GM12872 (cell line): ENCODE measurements around the gene MYH14.

Experiments
- TF ChIP-seq, protein P1 (sequence below): IDR thresholded peaks from 3 replicates; pipeline ENCODE4 v1.5.1; 2011; ENCODE audit warnings: low read depth, mild to moderate bottlenecking, low read length, moderate library complexity; ENCODE audit not compliant: insufficient read depth

Gene MYH14

DNA sequence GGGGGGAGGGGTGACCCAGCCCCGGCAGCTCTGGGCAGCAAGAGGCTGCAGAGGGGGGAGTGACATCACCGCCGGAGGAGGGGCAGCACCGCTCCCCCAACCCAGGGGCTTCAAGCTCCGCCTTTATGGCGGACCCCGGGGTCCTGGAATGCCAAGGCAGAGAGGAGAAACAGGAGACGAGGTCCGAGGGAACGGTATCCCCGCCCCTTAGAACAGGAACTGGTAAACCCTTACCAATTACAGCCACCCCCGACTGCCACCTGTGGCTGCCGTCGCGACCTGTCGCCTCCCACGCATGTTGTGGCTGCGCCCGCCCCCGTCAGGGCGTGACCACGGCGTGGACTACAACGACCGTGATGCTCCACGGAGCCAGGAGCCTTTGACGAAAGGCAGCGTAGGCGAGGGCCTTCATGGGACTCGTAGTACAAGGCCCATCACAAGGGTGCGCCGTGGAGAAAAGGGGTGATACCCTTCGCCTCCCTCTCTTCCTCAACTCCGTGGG, 129.9 kb downstream of the MYH14 start:
- TF ChIP-seq, protein P1, sequence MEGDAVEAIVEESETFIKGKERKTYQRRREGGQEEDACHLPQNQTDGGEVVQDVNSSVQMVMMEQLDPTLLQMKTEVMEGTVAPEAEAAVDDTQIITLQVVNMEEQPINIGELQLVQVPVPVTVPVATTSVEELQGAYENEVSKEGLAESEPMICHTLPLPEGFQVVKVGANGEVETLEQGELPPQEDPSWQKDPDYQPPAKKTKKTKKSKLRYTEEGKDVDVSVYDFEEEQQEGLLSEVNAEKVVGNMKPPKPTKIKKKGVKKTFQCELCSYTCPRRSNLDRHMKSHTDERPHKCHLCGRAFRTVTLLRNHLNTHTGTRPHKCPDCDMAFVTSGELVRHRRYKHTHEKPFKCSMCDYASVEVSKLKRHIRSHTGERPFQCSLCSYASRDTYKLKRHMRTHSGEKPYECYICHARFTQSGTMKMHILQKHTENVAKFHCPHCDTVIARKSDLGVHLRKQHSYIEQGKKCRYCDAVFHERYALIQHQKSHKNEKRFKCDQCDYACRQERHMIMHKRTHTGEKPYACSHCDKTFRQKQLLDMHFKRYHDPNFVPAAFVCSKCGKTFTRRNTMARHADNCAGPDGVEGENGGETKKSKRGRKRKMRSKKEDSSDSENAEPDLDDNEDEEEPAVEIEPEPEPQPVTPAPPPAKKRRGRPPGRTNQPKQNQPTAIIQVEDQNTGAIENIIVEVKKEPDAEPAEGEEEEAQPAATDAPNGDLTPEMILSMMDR: no peak

DNA sequence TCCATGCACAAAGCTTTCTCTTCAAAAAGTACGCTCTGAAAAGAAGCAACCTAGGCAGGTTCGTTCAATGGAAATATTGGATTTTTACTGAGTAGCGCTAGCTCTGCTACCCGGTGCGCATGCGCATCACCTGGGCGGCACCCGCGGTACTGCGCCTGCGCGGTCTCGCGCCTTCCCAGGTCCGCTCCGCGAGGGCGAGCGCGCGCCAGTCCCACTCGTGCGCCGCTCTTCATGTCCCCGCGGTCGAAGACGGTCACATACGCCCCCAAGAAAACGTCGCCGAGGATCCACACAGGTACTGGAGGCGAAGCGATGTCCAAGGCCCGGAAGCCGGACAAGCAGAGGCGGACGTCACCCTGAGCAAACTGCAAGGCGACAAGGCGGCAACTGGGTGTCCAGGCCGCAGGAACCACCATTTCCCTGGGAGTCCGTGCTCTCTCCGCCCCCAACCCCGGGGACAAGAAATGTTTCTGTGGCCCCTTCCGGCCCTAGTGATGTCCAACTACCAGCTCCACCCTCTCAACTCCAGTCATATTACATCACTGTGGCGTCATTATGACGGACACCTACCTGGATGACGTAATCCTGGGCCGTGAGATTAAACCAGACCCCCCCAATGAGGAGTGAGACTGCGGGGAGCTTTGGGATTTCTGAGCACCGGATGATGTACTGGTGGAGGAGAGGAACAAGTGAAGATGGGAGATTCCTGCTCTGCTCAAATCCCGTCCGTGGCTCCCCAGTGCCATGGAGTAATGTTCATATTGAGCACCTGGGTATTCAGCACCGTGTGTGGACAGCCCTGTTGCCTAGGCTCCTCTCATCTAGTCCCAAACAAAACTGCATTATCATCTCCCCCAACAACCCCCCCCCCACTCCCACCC, 130.6 kb downstream of the MYH14 start:
- TF ChIP-seq, protein P1: no peak

DNA sequence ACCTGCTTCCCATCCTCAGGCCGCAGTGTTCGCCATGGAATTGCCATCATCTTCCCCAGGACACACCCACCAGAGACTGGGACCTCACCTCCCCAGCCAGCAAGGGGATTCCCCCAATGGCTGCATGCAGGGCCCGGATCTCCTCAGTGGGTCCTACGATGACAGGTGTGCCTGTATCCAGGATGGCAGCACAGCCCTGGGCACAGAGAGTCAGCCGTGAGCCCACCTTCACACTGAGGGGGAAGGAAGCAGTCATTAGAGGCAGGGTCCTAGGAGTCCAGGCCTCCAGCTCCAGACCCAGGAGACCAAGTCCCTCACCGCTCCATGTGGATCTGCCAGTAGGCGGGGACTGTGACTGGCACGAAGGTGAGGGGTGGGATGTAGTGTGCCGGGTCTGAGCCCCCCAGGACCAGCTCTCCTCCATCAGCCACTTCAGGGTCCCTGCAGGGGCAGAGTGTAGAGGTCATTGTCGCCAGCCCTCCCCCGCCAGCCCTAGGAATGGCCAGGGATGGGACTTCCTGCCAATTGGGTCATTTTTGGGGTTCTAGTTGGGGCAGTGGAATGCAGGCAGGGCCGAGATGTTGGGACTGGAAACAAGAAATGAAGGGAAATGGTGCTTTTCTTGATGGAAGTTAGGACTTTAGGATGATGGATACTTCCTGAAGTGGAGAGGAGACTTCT, 131.5 kb downstream of the MYH14 start:
- TF ChIP-seq, protein P1: no peak

DNA sequence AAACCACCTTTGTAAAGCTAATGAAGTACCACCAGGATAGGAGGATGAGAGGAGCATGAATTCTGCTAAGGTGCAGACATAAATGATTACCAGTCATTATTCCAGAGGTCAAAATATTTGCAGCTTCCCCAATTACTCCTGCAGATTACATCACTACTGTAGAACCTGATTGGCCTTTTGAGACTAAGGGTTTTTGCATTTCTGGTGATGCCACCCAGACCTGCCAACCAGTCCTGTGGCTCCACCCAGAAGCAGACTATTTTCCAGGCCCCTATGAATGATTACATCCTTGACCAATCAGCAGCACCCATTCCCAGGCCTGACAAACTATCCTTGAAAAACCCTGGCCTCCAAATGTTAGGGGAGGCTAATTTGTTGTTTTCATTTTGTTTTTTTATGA, 136.9 kb downstream of the MYH14 start:
- TF ChIP-seq, protein P1: no peak

DNA sequence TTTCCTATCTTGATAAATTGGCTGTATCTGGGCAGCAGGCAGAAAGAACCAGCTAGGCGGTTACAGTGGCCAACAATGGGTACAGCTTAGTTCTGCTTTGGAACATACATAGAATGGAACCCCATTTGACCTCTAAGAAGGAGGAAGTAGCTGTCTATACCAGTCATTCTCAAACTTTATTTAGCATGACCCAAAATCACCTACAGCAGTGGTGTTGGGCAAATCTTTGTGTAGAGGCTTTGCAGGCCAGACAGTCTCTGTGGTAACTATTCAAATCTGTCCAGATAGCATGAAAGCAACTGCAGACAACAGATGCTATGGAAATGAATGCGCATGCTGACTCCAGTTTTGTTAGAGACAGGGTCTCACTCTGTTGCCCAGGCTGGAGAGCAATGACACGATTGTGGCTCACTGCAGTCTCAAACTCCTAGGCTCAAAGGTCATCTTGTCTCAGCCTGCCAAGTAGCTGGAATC, 137.7 kb downstream of the MYH14 start:
- TF ChIP-seq, protein P1: no peak

DNA sequence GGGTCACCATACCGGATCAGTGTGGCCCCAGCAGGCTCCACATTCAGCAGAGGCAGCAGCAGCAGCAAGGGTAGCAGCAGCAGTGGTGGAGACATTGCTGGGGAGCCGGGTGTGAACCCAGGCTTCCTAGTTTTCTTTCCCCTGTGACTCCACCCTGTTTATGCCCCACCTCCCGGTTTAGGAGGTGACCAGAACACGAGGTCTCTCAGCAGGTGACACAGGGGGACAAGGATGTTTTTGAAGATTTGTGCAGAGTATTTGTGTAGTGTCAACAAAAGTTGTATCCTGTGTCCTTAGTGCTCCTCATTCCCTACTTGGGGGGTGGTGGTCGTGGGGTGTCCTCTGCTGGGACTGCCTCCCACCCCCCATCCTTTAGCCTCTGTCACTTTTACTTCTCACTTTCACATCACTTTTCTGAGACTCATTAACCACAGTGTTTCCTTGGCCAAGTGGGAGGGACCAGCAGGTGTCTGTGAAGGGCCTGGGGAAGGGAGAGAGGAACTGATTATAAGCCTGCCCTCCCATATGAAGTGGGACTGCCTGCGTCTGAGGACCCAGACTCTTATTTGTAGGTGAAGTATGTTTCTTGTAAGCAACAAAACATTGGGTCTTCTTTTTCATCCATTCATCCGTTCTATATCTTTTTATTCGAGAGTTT, 141.4 kb downstream of the MYH14 start:
- TF ChIP-seq, protein P1: no peak
